RWPE2 (cell line): ENCODE data around the gene PDE9A.

Experiments
- ATAC-seq: fragments of 200-7000 bp; cut with Tn5 transposase; 3 replicates; pipeline ENCODE4 v1.9.1; 2021; ENCODE audit warnings: low read depth
- DNase-seq: peaks from one replicate; pipeline ENCODE4 v3.0.0-alpha.2; 2020; ENCODE audit warnings: low spot score
- H3K27ac ChIP-seq: fragments of 450-650 bp; 2 replicates; pipeline ENCODE4 v1.5.1; 2017; ENCODE audit warnings: mild to moderate bottlenecking; ENCODE audit not compliant: poor library complexity, severe bottlenecking
- H3K27me3 ChIP-seq: fragments of 250-450 bp; sonication (Bioruptor Pico); 2 replicates; pipeline ENCODE4 v1.5.1; 2021; ENCODE audit warnings: mild to moderate bottlenecking, moderate library complexity; ENCODE audit not compliant: insufficient read depth, poor library complexity, severe bottlenecking
- H3K36me3 ChIP-seq: fragments of 250-450 bp; sonication (Bioruptor Pico); 2 replicates; pipeline ENCODE4 v1.5.1; 2020; ENCODE audit warnings: low read depth, mild to moderate bottlenecking, moderate library complexity
- H3K4me1 ChIP-seq: fragments of 250-450 bp; sonication (Bioruptor Pico); 2 replicates; pipeline ENCODE4 v1.5.1; 2021; ENCODE audit warnings: mild to moderate bottlenecking, moderate library complexity; ENCODE audit not compliant: insufficient read depth, poor library complexity, severe bottlenecking
- H3K4me3 ChIP-seq: fragments of 250-450 bp; sonication (Bioruptor Pico); 2 replicates; pipeline ENCODE4 v1.5.1; 2021; ENCODE audit warnings: mild to moderate bottlenecking, moderate library complexity; ENCODE audit not compliant: severe bottlenecking
- H3K9me3 ChIP-seq: fragments of 250-450 bp; sonication (Bioruptor Pico); 2 replicates; pipeline ENCODE4 v1.5.1; 2021; ENCODE audit warnings: mild to moderate bottlenecking, moderate library complexity; ENCODE audit not compliant: severe bottlenecking
- CTCF ChIP-seq: fragments of 450-650 bp; IDR thresholded peaks from one replicate; pipeline ENCODE4 v1.5.1; 2017; ENCODE audit warnings: mild to moderate bottlenecking, moderate library complexity; ENCODE audit not compliant: poor library complexity, severe bottlenecking

The PDE9A gene

DNA sequence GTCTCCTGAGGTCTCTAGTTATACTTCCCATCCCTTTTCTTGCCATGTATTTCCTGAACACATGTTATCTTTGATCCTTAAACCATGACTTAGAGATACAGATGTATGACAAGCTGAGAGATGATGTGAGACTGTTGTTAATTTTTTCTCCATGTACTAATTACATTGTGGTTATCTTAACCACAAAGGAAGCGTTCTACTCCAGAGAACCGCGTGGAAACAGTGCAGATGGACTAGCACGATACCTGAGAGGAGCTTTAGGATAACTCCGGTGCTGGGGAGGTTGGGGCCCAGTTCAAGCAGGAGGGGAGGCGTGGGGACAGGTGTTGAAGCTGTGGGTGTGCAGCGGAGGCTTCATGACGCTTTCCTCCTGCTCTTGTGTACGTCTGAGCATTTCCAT, 17.5 kb downstream of the PDE9A start:
- H3K27me3 ChIP-seq: no peaks in the 10 kb centered on the region
- DNase-seq: no peak

GRCh38 chr21:42671778-42672593, 18.6 kb downstream of the PDE9A start:
- no peak for DNase-seq
- TF ChIP-seq CTCF: no peak
- no peaks in the 10 kb centered on the region for H3K36me3 ChIP-seq
- peak overlapping the region; percentile 49 for H3K27ac ChIP-seq
- peaks cover 23% of the 10 kb centered on the region for H3K4me1 ChIP-seq
- H3K9me3 ChIP-seq: no peaks in the 10 kb centered on the region
- no peak overlapping the region for H3K4me3 ChIP-seq
- H3K27me3 ChIP-seq: no peaks in the 10 kb centered on the region
- peak; percentile 42 for ATAC-seq

More for the DNA sequence above, 17.5 kb downstream of the PDE9A start:
- no peak overlapping the region for H3K4me3 ChIP-seq
- H3K4me1 ChIP-seq: peaks cover 23% of the 10 kb centered on the region
- H3K9me3 ChIP-seq: no peaks in the 10 kb centered on the region
- H3K36me3 ChIP-seq: no peaks in the 10 kb centered on the region
- ATAC-seq: no peak
- no peak overlapping the region for H3K27ac ChIP-seq
- no peak for TF ChIP-seq CTCF

DNA sequence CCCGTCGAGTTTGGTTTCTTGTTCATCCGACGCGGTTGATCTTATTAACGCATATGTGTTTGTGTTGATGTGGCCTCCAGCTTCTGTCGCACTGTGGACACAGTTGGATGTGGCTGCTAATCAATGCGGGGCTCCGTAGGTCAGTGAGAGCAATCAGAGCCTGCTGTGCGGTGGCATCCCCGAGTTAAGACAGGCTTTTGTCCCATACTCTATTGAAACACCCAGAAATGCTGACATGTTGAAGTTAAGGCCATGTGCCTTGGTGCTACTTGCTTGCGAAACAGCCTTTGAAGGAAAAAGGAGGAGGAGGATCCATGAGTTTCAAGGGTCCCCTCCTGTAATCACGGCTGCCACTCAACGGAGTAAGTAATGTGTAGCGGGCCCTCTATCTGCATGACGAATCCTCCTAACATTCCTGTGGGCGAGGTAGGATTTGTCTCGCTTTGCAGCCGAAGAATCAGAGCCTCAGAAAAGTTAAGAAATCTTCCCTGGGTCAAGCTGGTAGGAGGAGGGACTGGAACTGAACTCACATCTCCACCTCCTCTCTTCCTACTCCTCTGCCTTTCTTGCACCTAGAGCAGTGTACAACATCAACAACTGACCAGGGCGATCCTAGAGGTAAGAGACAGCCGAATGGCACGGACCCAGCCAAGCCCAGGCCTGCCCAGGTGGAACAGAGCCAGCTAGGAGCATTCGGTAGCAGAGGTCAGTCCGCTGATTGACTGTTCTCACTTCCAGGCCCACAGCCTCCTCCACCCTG, 19.5 kb downstream of the PDE9A start:
- Histone ChIP-seq H3K36me3 (no peaks in the 10 kb centered on the region), H3K27ac (peak overlapping the region; percentile 49), H3K4me1 (peaks cover 28% of the 10 kb centered on the region), H3K4me3 (no peak overlapping the region), H3K9me3 (no peaks in the 10 kb centered on the region), H3K27me3 (no peaks in the 10 kb centered on the region)
- ATAC-seq (peak; percentile 76), DNase-seq (no peak)
- no peak for TF ChIP-seq CTCF

DNA sequence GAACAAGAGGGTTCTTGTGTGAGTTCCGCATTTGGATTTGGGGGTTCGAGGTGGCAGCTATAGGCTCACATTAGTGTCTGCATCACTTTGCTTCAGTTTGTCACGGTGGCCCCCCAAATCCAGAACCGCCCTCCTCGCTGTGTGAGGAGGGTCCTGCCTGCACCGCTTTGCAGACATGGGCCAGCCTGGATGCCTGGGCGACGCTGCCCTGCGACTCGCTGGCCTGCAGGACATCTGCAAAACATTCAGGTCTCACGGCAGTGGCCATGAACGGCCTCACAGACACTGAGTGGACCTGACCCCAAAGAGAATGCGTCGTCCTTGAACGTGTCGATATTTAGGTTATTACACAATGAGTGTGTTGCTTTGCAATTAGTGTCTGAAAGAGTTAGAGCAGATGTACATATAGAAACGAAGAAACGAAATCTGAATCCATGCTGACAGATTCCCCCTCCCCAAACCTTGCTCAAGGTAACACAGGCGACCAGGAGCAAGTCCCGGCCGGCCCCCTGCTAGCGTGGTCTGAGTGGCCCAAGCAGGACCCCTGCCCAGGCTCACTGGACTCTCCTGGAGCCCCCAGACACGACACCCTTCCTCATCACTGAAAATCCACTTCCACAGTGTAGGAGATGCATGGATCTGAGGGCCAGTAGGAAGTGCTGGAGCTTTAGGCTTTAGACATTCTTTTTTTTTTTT, 20.4 kb downstream of the PDE9A start:
- no peak for ATAC-seq
- no peaks in the 10 kb centered on the region for H3K27me3 ChIP-seq
- TF ChIP-seq CTCF: no peak
- no peaks in the 10 kb centered on the region for H3K9me3 ChIP-seq
- no peaks in the 10 kb centered on the region for H3K36me3 ChIP-seq
- H3K4me1 ChIP-seq: peaks cover 29% of the 10 kb centered on the region
- no peak overlapping the region for H3K27ac ChIP-seq
- DNase-seq: no peak
- H3K4me3 ChIP-seq: no peak overlapping the region
